DND-41 (cell line): Measurements from ENCODE around the gene FCRL2.

Experiments used
- ATAC-seq: fragments of 200-7000 bp; cut with Tn5 transposase; 3 replicates; pipeline ENCODE4 v1.9.1; 2021; ENCODE audit warnings: low read depth; ENCODE audit not compliant: insufficient read depth
- DNase-seq: peaks from one replicate; pipeline ENCODE4 v3.0.0-alpha.2; 2020
- H2AFZ ChIP-seq: 2 replicates; pipeline ENCODE4 v1.6.0; 2012; ENCODE audit warnings: low read depth, low read length
- H3K27ac ChIP-seq: 2 replicates; pipeline ENCODE4 v1.5.1; 2012; ENCODE audit warnings: low read length, inconsistent platforms
- H3K27me3 ChIP-seq: fragments of 200-600 bp; sonication (generic); 2 replicates; pipeline ENCODE4 v1.6.0; 2012; ENCODE audit warnings: low read length, mild to moderate bottlenecking, inconsistent platforms; ENCODE audit not compliant: insufficient read depth, poor library complexity
- H3K36me3 ChIP-seq: 2 replicates; pipeline ENCODE4 v1.5.1; 2012; ENCODE audit warnings: low read length, inconsistent platforms; ENCODE audit not compliant: insufficient read depth
- H3K4me1 ChIP-seq: 2 replicates; pipeline ENCODE4 v1.5.1; 2012; ENCODE audit warnings: mild to moderate bottlenecking, low read length; ENCODE audit not compliant: insufficient read depth
- H3K4me2 ChIP-seq: 2 replicates; pipeline ENCODE4 v1.6.0; 2012; ENCODE audit warnings: mild to moderate bottlenecking, moderate library complexity, low read length, inconsistent platforms; ENCODE audit not compliant: insufficient read depth
- H3K4me3 ChIP-seq, 2 experiments: fragments of 200-600 bp in 1 of 2; shearing (Covaris generic) in 1 of 2; 2 replicates each; pipeline ENCODE4 v1.5.1; 2012 to 2016; ENCODE audit warnings: inconsistent platforms in 2 of 2, low read length in 2 of 2, mild to moderate bottlenecking in 2 of 2, low read depth in 1 of 2, moderate library complexity in 1 of 2
- H3K79me2 ChIP-seq: 2 replicates; pipeline ENCODE4 v1.6.0; 2012; ENCODE audit warnings: low read length, inconsistent platforms; ENCODE audit not compliant: insufficient read depth
- H3K9ac ChIP-seq: 2 replicates; pipeline ENCODE4 v1.6.0; 2012; ENCODE audit warnings: low read depth, mild to moderate bottlenecking, inconsistent platforms, low read length, moderate library complexity
- H3K9me3 ChIP-seq: 2 replicates; pipeline ENCODE4 v1.5.1; 2012; ENCODE audit warnings: low read length, moderate library complexity, mild to moderate bottlenecking, inconsistent platforms; ENCODE audit not compliant: insufficient read depth, severe bottlenecking
- H4K20me1 ChIP-seq: 2 replicates; pipeline ENCODE4 v1.6.0; 2012; ENCODE audit warnings: low read length; ENCODE audit not compliant: insufficient read depth
- EZH2 ChIP-seq: IDR thresholded peaks from 3 replicates; pipeline ENCODE4 v1.6.1; 2012; ENCODE audit warnings: borderline replicate concordance, low read depth, mild to moderate bottlenecking, moderate library complexity, low read length, inconsistent platforms; ENCODE audit not compliant: severe bottlenecking
- TF ChIP-seq, protein P1 (sequence below): IDR thresholded peaks from 2 replicates; pipeline ENCODE4 v1.5.1; 2012; ENCODE audit warnings: borderline replicate concordance, low read length, moderate library complexity, mild to moderate bottlenecking; ENCODE audit not compliant: poor library complexity, severe bottlenecking; ENCODE audit errors: extremely low read depth

The FCRL2 gene

DNA sequence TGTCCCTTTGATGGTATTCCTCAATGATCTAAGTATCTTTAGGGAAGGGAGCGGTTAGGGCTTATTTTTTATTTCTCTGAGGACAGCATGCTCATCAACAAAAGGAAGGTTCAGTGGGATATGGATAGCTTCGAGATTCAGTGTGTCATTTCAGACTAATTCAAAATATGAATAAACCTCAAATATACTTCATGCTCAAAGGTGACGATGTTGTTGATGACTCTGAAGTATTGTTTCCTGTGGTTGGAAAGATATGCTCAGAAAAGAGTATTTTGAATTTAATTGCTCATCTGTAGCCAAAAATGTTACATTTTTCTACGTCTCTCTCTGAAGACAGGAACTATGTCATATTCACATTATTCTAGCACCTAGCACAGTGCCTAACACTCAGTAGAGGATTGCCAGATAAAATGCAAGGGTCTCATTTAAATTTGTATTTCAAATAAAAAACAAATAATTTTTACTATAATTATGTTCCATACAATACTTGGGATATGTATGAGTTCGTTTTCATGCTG is 74.6 kb downstream of the FCRL2 start:
- Histone ChIP-seq H3K27me3 (no peaks in the 10 kb centered on the region), H3K9me3 (no peaks in the 10 kb centered on the region), H3K4me3 (no peak overlapping the region), H4K20me1 (no peaks in the 10 kb centered on the region), H3K36me3 (no peaks in the 10 kb centered on the region), H3K9ac (no peak overlapping the region), H2AFZ (no peak overlapping the region), H3K4me2 (no peak overlapping the region), H3K4me1 (no peaks in the 10 kb centered on the region), H3K27ac (no peak overlapping the region), H3K79me2 (no peaks in the 10 kb centered on the region)
- DNase-seq (no peak), ATAC-seq (no peak)
- TF ChIP-seq, protein P1, sequence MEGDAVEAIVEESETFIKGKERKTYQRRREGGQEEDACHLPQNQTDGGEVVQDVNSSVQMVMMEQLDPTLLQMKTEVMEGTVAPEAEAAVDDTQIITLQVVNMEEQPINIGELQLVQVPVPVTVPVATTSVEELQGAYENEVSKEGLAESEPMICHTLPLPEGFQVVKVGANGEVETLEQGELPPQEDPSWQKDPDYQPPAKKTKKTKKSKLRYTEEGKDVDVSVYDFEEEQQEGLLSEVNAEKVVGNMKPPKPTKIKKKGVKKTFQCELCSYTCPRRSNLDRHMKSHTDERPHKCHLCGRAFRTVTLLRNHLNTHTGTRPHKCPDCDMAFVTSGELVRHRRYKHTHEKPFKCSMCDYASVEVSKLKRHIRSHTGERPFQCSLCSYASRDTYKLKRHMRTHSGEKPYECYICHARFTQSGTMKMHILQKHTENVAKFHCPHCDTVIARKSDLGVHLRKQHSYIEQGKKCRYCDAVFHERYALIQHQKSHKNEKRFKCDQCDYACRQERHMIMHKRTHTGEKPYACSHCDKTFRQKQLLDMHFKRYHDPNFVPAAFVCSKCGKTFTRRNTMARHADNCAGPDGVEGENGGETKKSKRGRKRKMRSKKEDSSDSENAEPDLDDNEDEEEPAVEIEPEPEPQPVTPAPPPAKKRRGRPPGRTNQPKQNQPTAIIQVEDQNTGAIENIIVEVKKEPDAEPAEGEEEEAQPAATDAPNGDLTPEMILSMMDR = no peak
- no peak for TF ChIP-seq EZH2

DNA sequence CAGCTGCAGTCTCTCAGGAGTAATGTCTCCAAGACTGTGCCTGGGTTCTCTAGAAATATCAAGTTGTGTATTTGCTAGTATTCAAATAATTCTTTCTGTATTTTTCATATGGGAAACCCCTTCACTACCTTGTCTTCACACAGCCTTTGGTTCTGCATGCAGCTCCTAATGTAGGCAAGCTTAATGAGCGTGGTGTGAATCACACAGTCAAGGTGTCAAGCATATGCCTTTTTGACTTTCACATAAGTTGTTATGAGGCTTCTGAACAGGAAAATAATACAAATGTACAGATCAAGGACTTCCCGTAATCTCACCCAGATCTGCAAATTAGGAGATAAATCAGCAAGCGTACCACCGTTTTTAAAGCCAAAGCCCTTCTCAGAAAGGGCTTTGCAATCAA is 76.2 kb downstream of the FCRL2 start, which contains the start of gene FCRL3:
Gene FCRL3, minus strand, starts transcription at position 38 of the 400 bp plus-strand sequence. CDS start 280 bp downstream, outside the sequence.
- no peaks in the 10 kb centered on the region for H3K36me3 ChIP-seq
- ATAC-seq (no peak), DNase-seq (no peak)
- no peaks in the 10 kb centered on the region for H3K4me1 ChIP-seq
- H4K20me1 ChIP-seq = no peaks in the 10 kb centered on the region
- no peak within 1 kb of the TSS for H2AFZ ChIP-seq
- no peak within 1 kb of the TSS for H3K4me2 ChIP-seq
- no peaks in the 10 kb centered on the region for H3K79me2 ChIP-seq
- H3K27me3 ChIP-seq = no peaks in the 10 kb centered on the region
- H3K9ac ChIP-seq = no peak within 1 kb of the TSS
- H3K9me3 ChIP-seq = no peaks in the 10 kb centered on the region
- H3K27ac ChIP-seq = no peak within 1 kb of the TSS
- H3K4me3 ChIP-seq = no peak within 1 kb of the TSS
- TF ChIP-seq, protein P1 = no peak
- TF ChIP-seq EZH2 = no peak

DNA sequence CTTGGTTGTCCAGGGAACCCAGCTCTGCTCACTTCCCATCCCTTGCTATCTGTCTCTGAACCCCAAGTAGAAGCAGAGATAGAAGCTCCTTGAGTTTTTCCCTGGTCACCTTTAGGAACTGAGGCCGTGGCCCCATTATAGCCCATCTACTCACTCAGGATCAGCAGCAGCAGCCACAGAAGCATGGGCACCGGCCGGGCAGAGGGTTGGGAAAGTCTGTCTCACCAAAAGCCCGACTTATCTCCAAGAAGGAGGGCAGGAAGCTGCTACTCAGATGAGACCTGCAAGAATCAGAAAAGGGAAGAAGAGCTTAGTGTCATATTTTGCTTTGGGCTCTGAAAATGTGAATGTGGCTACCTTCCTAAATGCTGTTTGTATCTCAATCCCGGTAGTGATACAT is 76.6 kb downstream of the FCRL2 start:
- ATAC-seq (no peak), DNase-seq (no peak)
- Histone ChIP-seq H3K79me2 (no peaks in the 10 kb centered on the region), H3K4me3 (no peak overlapping the region), H3K9ac (no peak overlapping the region), H3K9me3 (no peaks in the 10 kb centered on the region), H3K27ac (no peak overlapping the region), H3K4me1 (no peaks in the 10 kb centered on the region), H3K36me3 (no peaks in the 10 kb centered on the region), H3K27me3 (no peaks in the 10 kb centered on the region), H2AFZ (no peak overlapping the region), H3K4me2 (no peak overlapping the region), H4K20me1 (no peaks in the 10 kb centered on the region)
- TF ChIP-seq EZH2 = no peak
- TF ChIP-seq, protein P1 = no peak
